Middle frontal gyrus (tissue), 1 donor: ENCODE results near the gene SEMA4B.
A peak's percentile ranks its signal among the peaks of the same experiment; 100 is the strongest.
"Not testable (repeated sequence)": the region's sequence is repeated elsewhere in the genome, so short reads cannot be mapped to it uniquely, and the experiment has no call there.

Source experiments
- DNase-seq: peaks from one replicate; pipeline ENCODE4 v3.0.0-alpha.2; 2015; ENCODE audit warnings: low spot score; ENCODE audit errors: extremely low spot score

SEMA4B gene

DNA sequence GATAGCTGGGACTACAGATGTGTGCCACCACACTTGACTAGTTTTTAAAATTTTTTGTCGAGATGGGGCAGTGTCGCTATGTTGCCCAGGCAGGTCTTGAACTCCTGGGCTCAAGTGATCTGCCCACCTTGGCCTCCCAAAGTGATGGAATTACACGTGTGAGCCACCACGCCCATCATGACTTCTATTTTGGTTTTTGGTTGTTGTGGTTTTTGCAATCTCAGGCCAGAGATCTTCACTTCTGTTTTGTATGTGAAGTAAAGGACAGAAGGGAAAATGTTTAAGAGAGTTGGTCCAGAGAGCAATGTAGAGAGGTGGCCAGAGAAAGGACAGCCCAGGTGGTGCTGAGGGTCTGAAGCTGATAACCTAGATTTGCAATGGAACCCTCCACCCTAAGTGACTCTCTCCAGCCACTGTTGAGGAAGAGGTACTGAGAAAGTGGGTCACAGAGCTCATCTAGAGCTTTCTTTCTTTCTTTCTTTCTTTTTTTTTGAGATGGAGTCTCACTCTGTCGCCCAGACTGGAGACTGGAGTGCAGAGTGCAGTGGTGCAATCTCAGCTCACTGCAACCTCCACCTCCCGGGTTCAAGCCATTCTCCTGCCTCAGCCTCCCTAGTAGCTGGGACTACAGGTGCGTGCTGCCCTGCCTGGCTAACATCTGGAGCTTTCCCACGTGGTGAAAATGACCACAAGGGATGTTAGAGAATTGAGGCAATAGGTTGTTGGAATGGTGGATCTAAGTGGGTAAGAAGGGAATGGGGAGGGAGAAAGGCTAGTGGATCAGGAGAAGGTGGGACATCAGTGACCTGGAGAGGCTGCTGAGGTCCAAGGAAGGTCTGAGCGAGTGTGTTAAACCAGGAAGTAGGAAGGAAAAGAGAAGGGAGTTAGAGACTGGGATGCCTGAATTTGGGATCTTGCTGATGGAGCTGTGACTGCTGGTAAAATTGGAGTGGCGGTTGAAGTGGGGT, 22.4 kb upstream of the SEMA4B start:
- DNase-seq = no peak

DNA sequence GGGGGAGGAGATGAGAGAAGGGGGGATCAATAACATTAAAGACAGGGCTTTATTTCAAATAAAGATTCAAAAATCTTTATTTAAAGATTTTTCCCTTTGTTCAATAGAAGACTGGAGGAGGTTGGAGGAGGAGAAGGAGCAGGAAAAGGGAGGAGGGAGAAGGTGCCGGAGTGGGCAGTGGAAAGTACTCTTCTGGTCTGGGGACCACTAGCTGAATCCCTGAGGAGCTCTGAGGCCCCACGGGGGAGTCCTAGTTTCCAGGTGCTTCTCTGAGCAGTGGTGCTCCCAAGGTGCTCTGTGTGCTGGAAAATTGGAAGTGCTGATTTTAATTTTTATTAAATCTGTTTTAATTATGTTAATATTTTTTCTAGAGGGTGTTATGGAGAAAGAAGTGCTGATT, 19.4 kb upstream of the SEMA4B start:
- DNase-seq = no peak

DNA sequence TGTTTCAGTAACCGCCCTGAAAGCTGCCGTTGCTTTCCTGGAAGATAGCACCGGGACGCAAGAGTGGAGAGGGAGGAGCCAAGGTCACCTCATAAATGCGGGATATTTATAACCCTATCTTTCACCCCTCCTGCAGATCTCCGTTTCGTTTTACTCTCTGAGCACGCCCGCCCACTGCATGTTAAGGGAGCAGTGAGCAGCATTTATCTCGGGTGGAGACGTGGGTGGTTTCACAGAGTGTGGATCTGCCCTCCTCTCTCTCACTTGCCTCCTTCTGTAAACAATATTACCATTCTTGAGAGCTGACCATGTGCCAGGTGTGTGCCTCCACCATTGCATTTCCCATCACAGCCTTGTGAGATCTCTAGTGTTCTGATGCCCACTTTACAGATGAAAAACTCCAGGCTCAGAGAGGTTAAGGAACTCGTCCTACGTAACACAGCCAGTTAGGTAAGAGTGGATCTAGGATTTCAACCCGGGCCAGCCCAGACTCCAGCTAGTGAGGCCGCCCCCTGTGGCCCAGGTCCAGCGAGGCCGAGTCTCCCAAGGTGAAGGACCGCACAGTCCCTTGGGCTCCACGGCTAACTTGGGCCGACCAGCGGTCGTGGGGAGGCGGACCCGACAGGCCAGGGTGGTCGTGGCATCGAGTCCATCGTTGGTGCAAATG, 16.9 kb upstream of the SEMA4B start:
- DNase-seq = no peak

DNA sequence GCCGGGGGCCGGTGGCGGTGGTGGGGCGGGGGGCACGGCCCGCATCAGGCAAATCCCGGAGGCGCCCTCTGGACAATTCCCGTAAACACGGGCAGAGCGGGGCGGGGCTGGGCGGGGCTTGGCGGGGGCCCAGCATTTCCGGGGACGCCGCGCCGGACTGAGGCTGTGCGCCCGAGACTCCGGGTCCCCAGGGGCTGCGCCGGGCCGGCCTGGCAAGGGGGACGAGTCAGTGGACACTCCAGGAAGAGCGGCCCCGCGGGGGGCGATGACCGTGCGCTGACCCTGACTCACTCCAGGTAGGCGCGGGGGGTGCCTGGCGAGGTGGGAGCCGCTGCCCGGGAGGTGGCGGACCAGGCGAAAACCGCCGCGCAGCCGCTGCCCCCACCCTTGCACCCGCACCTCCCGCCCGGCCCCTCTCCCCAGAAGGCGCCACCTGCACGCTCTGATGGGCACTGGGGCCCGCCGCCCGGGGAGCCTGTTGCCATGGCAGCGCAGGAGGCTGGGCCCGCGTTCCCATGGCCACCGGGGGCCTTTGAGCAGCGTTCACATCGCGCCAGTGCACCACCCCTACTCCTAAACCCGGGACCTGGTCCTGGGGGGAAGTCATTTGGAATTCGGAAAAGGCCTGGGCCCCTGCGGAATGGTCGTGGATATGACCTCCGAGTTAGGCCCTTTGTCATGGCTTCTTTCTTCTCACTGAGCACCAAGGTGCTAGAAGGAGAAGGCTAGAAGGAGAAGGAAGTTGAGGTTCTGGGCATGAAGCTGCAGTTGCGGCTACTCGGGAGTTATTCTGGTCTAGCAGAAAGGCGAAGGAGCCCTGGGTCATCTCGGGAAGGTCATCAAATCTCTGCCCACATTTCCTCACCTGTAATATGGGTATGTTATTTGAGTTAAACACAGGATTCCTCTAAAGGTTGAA, 16.1 kb upstream of the SEMA4B start:
- DNase-seq = no peak

DNA sequence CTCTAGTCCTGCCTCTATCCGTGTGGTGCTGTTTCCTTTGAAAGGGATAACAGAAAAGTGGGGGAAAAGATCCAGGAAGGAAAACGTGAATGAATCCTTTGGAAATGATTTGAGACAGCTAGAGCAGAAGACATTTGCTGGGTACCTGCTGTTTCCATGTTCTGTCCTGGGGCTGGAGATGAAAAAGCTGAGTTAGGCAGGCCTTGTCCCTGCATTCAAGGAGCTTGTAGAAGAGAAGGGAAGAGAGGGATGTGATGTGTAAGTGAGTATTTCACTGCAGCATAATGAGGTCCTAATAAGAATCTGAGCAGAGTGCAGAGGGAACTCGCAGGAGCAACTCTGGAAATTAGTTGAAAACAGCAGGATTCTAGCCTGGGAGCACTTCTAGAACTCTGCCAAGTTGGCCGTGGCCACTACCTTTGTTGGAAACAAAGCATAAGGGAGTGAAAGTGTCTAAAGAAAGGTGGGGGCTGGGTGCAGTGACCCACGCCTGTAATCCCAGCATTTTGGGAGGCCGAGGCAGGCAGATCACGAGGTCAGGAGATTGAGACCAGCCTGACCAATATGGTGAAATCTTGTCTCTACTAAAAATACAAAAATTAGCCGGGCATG, 13.8 kb upstream of the SEMA4B start:
- DNase-seq = no peak

DNA sequence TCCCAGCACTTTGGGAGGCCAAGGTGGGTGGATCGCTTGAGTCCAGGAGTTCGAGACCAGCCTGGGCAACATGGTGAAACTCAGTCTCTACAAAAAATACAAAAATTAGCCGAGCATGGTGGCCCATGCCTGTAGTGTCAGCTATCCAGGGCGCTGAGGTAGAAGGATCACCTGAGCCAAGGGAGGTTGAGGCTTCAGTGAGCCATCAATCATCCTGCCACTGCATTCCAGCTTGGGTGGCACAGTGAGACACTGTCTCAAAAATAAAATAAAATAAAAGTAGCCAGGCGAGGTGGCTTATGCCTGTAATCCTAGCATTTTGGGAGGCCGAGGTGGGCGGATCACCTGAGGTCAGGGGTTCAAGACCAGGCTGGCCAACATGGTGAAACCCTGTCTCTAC, 13.1 kb upstream of the SEMA4B start:
- DNase-seq = not testable (repeated sequence)

DNA sequence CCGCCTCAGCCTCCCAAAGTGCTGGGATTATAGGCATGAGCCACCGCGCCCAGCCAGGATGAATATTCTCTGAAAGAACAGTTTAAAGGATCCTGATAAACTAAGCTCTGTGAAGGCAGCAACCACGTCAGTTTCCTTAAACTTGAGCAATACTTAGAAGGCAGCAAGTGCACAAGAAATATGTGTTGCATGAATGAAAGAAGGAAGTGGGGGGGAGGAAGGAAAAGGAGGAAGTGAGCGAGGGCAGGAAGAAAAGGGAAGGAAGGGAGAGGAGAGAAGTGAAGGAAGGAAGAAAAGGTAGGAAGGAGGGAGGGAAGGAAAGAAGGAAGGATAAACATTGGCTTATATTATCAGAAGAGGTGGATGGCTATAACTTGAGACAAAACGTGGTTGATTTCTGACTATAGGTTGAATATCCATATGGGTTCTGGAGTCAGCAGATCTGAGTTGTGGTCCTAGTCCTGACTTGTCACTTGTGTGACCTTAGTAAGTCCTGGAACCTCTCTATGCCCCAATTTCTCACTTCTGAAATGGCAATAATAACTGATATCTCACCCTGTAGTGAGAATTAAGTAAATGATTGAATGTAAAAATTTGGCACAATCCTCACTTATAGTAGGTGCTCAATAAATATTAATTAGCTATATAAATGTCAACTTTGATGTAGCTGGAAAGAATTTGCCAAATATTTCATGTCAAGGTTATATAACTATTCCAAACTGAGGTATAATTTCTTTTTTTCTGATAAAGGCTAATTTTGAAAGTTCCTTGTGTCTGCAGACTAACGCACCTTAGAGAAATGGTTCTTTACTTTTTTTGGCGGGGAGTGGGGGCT, 12.0 kb upstream of the SEMA4B start:
- DNase-seq = no peak

DNA sequence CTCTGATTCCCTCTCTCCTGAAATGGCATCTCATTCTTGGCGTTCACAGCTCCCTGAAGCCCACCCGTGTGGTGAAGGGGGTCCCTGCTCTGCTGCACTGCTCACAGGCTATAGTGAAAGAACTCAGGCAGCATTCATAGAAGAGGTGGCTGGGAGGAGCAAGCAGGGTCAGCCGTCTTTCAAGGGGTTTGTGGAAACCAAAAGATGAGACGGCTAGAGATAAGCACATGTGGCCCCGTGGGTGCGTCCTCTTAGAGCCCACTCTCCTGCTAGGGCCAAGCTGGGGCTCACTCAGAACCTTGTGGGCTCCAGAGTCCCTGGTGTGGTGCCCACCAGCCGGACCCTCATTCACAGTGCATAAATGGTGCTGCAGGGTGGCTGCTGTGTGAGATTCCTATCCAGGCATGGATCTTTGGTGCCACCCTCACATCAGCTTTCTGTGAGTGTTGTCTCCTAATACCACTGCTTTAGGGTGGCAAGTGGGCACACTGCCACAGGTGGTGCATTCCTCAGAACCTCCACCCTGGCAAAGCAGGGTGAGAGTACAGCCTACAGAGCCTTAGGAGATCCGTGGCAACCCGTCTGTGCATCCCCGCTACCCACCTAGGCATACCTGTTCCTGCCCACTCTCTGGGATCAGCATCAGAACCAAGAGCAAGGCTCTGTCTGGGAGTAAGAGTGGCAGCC, 11.2 kb upstream of the SEMA4B start:
- no peak for DNase-seq

DNA sequence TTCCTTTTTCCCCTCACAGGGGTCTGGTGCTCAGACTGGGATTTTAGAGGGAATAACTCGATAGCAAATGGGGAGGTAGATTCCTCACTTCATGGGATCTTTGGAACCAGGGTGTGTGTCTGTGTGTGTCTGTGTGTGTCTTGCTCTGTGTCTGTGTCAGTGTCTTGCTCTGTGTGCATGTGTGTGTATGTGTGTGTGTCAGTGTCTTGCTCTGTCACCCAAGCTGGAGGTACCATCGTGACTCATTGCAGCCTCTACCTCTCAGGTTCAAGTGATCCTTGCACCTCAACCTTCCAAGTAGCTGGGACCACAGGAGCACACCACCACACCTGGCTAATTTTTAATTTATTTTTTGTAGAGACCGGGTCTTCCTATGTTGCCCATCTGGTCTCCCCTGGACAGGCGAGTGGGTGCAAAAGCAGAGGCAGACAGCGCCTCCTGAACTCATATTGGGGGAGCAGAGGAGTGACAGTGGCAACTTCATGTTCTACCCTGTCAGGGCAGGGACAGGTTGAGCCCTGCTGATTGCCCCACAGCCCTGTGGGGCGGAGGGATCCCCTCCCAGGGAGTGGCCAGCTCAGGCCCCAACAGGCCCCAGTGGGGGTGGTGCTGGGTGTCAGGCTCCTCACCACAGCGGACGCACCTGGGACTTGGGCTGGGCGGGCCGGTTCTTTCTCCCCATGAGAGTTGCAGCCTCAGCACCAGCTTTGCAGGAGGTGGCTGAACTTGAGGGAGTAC, 10.4 kb upstream of the SEMA4B start:
- no peak for DNase-seq

DNA sequence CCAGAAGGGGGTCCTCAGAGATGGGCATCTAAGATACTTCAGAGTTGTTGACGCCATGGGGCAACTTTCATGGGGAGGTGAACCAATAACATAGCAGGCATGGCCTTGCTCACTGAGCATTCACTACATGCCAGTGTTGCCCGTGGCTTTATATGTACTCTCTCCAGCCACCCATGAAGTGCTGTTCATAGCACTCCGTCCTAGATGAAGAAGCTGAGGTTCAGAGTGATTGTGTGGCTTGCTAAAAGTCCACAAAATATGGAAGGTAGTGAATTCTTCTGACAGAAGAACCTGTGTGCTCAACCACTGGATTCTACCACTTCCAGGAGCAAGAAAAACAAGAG, 9.8 kb upstream of the SEMA4B start:
- no peak for DNase-seq

DNA sequence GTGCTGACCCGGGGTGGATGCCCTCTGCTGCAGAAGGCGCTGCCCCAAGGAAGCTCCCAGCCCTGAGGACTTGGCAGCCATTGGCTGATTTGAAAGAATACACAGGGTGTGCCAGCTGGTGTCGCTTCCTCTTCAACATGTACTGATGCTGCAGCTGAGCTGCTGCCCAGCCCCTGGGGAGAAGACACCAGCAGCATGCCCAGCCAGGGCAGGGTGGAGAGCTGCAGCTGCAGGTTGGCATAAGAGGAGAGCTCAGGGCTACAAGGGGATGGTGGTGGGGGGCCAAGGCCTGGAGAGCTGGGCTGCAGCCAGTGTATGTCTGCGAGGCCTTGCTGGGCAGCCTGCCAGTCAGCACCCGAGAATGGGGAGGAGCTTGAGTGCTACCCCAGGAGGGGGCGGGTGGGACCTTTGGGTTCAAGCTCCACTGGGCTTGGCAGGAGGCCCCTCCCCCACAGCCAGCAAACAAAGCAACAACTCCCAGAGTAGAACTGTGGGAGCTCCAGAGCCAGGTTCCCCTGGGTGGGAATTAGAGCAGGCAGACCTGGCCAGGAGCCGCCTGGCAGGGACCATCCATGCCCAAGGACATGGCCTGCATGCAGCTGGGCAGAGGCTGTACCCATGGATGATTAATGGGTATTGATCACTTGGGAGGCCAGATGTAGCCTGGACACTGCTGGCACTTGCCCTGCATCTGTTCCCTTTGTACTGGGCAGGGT, 9.2 kb upstream of the SEMA4B start:
- DNase-seq = peak; percentile 59

DNA sequence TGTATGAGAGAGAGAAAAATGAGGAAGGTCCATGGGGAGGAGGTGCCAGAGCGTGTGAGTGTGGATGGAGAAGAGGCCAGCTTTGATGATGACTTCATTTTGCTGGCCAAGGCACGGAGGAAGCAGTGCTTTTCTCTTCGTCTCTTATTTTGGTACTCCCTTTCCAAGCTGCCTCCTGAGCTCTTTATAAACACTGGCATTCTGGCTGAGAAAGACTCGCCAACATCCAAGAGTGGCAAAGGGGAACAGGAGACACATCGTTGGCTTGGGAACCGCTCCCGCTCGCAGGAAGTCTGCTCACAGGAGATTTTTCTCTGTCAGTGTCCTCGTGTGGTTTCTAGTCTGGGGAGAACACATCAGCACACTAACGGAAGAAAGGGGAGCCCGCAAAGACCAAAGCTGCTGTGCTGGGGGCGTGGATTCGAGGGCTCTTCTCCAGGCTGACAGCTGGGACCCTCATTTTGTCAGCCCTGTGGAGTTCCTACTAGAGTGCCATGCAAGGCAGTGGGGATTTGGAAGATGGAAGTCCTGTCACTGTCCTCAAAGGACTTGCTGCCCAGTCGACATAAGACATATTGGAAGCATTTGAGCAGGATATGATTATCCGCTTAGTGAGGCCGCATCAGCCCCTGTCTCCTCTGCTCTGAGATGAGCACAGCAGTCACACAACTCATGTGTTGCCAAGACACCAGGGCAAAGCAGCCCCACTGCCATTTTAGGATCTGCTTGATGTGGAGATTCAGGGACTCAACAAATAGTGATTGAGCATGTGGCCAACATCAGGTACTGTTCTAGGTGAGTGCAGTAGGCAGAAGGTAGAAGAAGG, 8.0 kb upstream of the SEMA4B start:
- no peak for DNase-seq

DNA sequence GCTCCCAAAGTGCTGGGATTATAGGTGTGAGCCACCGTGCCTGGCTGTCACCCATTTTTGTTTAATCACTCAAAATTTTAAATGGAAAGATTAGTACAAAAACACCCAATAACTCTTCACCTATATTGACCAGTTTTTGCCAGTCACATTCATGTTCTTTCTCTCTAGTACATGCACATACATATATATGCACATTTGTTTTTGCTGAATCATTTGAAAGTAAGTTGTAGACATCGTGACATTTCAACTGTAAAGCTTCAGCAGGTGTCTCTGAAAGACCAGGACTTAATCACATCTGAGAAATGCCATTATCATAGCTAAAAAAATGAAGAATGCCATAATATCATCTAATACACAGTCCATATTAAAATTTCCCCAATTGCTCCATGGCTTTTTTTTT, 6.5 kb upstream of the SEMA4B start:
- no peak for DNase-seq

DNA sequence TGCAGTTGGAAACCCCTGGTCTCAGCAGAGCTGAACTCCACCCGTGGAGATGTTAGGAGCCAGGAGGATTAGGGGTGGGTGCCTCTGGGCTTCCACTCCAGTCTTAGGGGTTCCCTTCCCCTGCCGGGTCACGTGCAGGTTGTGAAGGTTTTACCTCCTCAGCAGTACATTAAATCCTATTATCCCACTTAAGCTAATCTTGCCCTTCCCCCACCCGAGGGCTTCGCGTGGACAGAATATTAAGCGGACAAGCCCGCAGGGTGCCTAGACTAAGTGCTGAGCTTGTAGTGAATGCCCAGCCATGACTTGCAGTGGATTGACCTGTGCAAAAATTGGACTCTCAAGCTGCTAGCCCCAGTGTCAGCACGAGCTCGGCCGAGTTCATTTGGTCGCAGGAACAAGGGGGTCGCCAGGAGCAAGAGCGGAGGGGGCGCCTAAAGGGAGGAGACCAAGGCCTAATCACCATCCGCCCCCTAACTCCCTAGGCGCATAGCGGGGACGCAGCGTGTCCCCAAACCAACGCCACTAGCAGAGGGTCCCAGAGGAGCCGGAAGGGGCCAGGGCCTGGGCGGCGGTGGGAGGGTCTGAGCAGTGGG, 498 bp upstream of the SEMA4B start:
- DNase-seq = no peak

DNA sequence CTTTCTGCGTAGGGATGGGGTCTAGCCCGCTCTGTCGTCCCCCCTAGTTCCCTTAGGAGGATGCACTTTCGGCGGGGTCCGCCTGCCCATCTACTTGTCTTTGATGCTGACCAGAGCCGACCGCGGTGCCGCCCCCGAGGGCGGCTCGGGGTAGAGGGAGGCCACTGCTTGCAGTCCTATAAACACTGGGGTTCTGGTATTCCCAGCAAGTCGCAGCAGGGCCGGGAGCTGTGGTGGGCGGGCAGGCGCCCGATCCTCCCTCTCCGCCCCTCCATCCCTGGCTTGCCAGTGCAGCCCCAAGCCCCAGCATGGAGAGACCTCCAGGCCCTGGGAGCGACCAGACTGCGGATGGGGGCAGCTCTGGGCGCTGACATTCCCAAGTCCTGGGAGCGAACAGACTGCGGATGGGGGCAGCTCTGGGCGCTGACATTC, 830 bp downstream of the SEMA4B start:
- no peak for DNase-seq

DNA sequence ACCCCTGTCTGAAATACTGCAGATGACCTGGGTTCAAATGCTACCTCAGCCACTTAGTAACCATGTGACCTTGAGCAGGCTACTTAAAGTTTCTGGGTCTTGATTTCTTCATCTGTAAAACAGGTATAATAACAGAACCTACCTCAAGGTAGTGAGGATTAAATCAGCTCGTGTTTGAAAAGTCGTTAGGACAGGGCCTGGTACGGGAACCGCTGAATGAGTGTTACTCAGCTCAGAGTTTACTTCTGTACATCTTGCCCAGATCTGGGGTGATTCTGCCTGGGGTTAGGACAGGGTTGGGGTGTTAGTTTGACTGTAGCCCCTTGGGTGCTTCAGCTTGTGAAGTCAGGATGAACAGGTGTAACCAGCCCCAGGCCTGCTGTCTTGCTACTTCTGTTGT, 1.8 kb downstream of the SEMA4B start:
- no peak for DNase-seq

DNA sequence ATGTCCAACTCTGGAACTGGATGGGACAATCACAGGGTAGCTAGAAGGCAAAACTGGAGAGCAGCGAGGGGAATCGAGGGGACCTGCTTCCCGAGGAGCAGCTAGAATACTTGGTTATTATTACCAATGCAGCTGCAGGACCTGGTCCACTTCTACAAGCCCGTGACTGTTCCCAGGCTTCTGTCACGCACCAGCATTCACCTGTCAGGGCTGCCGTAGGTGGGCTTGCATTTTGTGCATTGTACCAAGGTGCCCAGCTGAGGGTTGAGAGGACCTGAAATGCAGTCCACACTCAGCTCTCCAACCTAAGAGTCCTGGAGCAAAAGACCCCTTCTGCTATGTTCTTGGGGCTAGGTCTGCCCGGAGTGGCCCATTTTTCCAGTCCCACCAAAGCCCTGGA, 2.3 kb downstream of the SEMA4B start:
- DNase-seq = no peak
